HepG2 (cell line): Measurements from ENCODE around the gene TRAPPC12. TPM values are rescaled to one million over a fixed set of nuclear protein-coding genes. Genes with fewer than 3 reads are reported as not detected.

Experiments used
- BRCA1 ChIP-seq: sonication (generic); formaldehyde crosslinking; IDR thresholded peaks from 2 replicates; pipeline ENCODE4 v1.4.0; 2020; ENCODE audit warnings: missing genetic modification reagents
- CBX2 ChIP-seq, 2 experiments: fragments of 200-600 bp in 1 of 2; sonication (generic); formaldehyde crosslinking in 1 of 2; IDR thresholded peaks; 2 replicates each; pipeline versions ENCODE4 v1.7.0 to v1.8.1; 2018 to 2022; ENCODE audit warnings: low read depth in 2 of 2, low read length in 1 of 2, mild to moderate bottlenecking in 1 of 2, missing genetic modification reagents in 1 of 2
- CBX5 ChIP-seq: sonication (generic); formaldehyde crosslinking; IDR thresholded peaks from 2 replicates; pipeline ENCODE4 v1.4.0; 2020; ENCODE audit warnings: missing genetic modification reagents, borderline replicate concordance
- EHMT2 ChIP-seq: fragments of 200-600 bp; sonication (generic); IDR thresholded peaks from 2 replicates; pipeline ENCODE4 v1.7.0; 2017; ENCODE audit warnings: antibody characterized with exemption, low read depth, low read length, borderline replicate concordance
- ERF ChIP-seq: IDR thresholded peaks from 2 replicates; pipeline ENCODE4 v1.6.1; 2018; ENCODE audit warnings: missing biosample characterization, missing genetic modification reagents
- FOSL1 ChIP-seq: sonication (generic); formaldehyde crosslinking; IDR thresholded peaks from 2 replicates; pipeline ENCODE4 v1.9.0; 2021; ENCODE audit warnings: missing genetic modification reagents, borderline replicate concordance
- GFI1 ChIP-seq: sonication (generic); formaldehyde crosslinking; IDR thresholded peaks from 2 replicates; pipeline ENCODE4 v1.5.0; 2020; ENCODE audit warnings: missing genetic modification reagents, mild to moderate bottlenecking, borderline replicate concordance
- HIVEP1 ChIP-seq: sonication (generic); formaldehyde crosslinking; IDR thresholded peaks from 2 replicates; pipeline ENCODE4 v1.4.0; 2020; ENCODE audit warnings: mild to moderate bottlenecking, missing genetic modification reagents
- HNRNPUL1 ChIP-seq: fragments of 200-400 bp; formaldehyde crosslinking; IDR thresholded peaks from 2 replicates; pipeline ENCODE4 v1.6.1; 2017; ENCODE audit warnings: low read depth, mild to moderate bottlenecking, low read length, moderate library complexity
- IRF2 ChIP-seq: IDR thresholded peaks from 2 replicates; pipeline ENCODE4 v1.6.1; 2018; ENCODE audit warnings: missing genetic modification reagents, missing compliant biosample characterization
- KLF6 ChIP-seq: IDR thresholded peaks from 2 replicates; pipeline ENCODE4 v1.8.0; 2016; ENCODE audit warnings: missing biosample characterization, missing genetic modification reagents
- MATR3 ChIP-seq: sonication (generic); formaldehyde crosslinking; IDR thresholded peaks from 2 replicates; pipeline ENCODE4 v1.4.0; 2020; ENCODE audit warnings: missing genetic modification reagents
- NCOA2 ChIP-seq: sonication (generic); formaldehyde crosslinking; IDR thresholded peaks from 2 replicates; pipeline ENCODE4 v1.8.0; 2022; ENCODE audit warnings: inconsistent platforms
- NR2C2 ChIP-seq: sonication (generic); formaldehyde crosslinking; IDR thresholded peaks from 2 replicates; pipeline ENCODE4 v1.4.0; 2020; ENCODE audit warnings: missing genetic modification reagents, mild to moderate bottlenecking, moderate library complexity, borderline replicate concordance
- PHB2 ChIP-seq: fragments of 450-650 bp; IDR thresholded peaks from 2 replicates; pipeline ENCODE4 v1.6.1; 2018; ENCODE audit not compliant: partially characterized antibody
- PITX1 ChIP-seq: sonication (generic); formaldehyde crosslinking; IDR thresholded peaks from 2 replicates; pipeline ENCODE4 v1.5.1; 2020; ENCODE audit warnings: mild to moderate bottlenecking, missing genetic modification reagents
- PLRG1 ChIP-seq: fragments of 450-650 bp; conservative IDR thresholded peaks from 2 replicates; pipeline ENCODE4 v1.6.1; 2016
- POLR2G ChIP-seq: fragments of 200-400 bp; formaldehyde crosslinking; IDR thresholded peaks from 2 replicates; pipeline ENCODE4 v1.6.1; 2018; ENCODE audit warnings: mild to moderate bottlenecking, low read depth, low read length, moderate library complexity
- STAG1 ChIP-seq: sonication (generic); formaldehyde crosslinking; IDR thresholded peaks from 2 replicates; pipeline ENCODE4 v1.4.0; 2020; ENCODE audit warnings: missing genetic modification reagents
- THAP8 ChIP-seq: sonication (generic); formaldehyde crosslinking; IDR thresholded peaks from 2 replicates; pipeline ENCODE4 v1.5.1; 2020; ENCODE audit warnings: missing genetic modification reagents, mild to moderate bottlenecking, borderline replicate concordance
- THYN1 ChIP-seq: sonication (generic); formaldehyde crosslinking; IDR thresholded peaks from 2 replicates; pipeline ENCODE4 v1.8.1; 2023; ENCODE audit warnings: low read depth, mild to moderate bottlenecking, moderate library complexity, missing genetic modification reagents, borderline replicate concordance
- ZFAT ChIP-seq: sonication (generic); formaldehyde crosslinking; conservative IDR thresholded peaks from 2 replicates; pipeline ENCODE4 v1.8.1; 2023; ENCODE audit warnings: missing genetic modification reagents, inconsistent platforms
- ZNF441 ChIP-seq: sonication (generic); formaldehyde crosslinking; IDR thresholded peaks from 2 replicates; pipeline ENCODE4 v1.7.0; 2021; ENCODE audit warnings: missing genetic modification reagents, borderline replicate concordance
- ZNF468 ChIP-seq: sonication (generic); formaldehyde crosslinking; IDR thresholded peaks from 2 replicates; pipeline ENCODE4 v1.8.0; 2022; ENCODE audit warnings: mild to moderate bottlenecking, moderate library complexity, missing genetic modification reagents
- ZNF614 ChIP-seq: IDR thresholded peaks from 2 replicates; pipeline ENCODE4 v1.6.1; 2018; ENCODE audit warnings: missing biosample characterization, missing genetic modification reagents, inconsistent platforms, borderline replicate concordance
- ZNF619 ChIP-seq: sonication (generic); formaldehyde crosslinking; IDR thresholded peaks from 2 replicates; pipeline ENCODE4 v1.4.0; 2020; ENCODE audit warnings: mild to moderate bottlenecking, missing genetic modification reagents
- ZNF792 ChIP-seq: IDR thresholded peaks from 2 replicates; pipeline ENCODE4 v1.6.1; 2016
- ZNF891 ChIP-seq: sonication (generic); formaldehyde crosslinking; IDR thresholded peaks from 2 replicates; pipeline ENCODE4 v1.5.0; 2020; ENCODE audit warnings: mild to moderate bottlenecking, missing genetic modification reagents
- ZSCAN25 ChIP-seq: sonication (generic); formaldehyde crosslinking; IDR thresholded peaks from 2 replicates; pipeline ENCODE4 v1.8.0; 2022; ENCODE audit warnings: mild to moderate bottlenecking, missing genetic modification reagents
- polyA plus RNA-seq, 8 experiments: library from polyadenylated mRNA; depleted of rRNA in 3 of 8; stranded (reverse) in 7 of 8; unstranded in 1 of 8; fragments of >200 nt; fragmentation: Illumina TruSeq in 4 of 8; extraction: Trizol in 4 of 8; gene quantifications; 2 replicates each; pipeline versions ENCODE4 v1.2.1 to v1.2.3, GENCODE V29; 2011 to 2016; ENCODE audit warnings: low read depth in 4 of 8, missing spikeins in 1 of 8, mixed read lengths in 1 of 8; ENCODE audit not compliant: insufficient read depth in 1 of 8
- total RNA-seq, 5 experiments: library from RNA; depleted of rRNA; stranded (reverse); fragments of >200 nt; fragmentation: Illumina TruSeq; extraction: Trizol; gene quantifications; 2 replicates each; pipeline ENCODE4 v1.2.3, GENCODE V29; 2016; ENCODE audit warnings: low read depth in 1 of 5
- TF ChIP-seq, protein P1 (sequence below): sonication (generic); IDR thresholded peaks from 2 replicates; pipeline ENCODE4 v1.6.1; 2016; ENCODE audit warnings: low read depth, borderline replicate concordance
- TF ChIP-seq, protein P2 (sequence below): sonication (generic); formaldehyde crosslinking; IDR thresholded peaks from 2 replicates; pipeline ENCODE4 v1.8.1; 2023; ENCODE audit warnings: mild to moderate bottlenecking, missing genetic modification reagents, borderline replicate concordance

The TRAPPC12 gene
- total and polyA plus RNA-seq, 2 of the 13 experiments (the other 11 are each of a cell fraction or from before 2014, with no cell fraction given) = 46.4 to 97.7 TPM

GRCh38 chr2:3377612-3378432 is 1.7 kb upstream of the TRAPPC12 start, which contains the start of gene EIPR1 (continued):
- TF ChIP-seq ZNF614 (CRISPR knock-in tag) (peak; percentile 78; the same call in 1 of the 2 replicates), ZFAT (CRISPR knock-in tag) (no peak), HIVEP1 (CRISPR knock-in tag) (peak; percentile 65), POLR2G (peak; percentile 93), KLF6 (CRISPR knock-in tag) (peak; percentile 46; the same call in 1 of the 2 replicates), BRCA1 (no peak), PLRG1 (no peak), THYN1 (CRISPR knock-in tag) (0 out of 2 replicates have a peak, but pooled peaks have one; percentile 81), ERF (CRISPR knock-in tag) (peak; percentile 97), NCOA2 (CRISPR knock-in tag) (peak; percentile 57; the same call in 1 of the 2 replicates), HNRNPUL1 (0 out of 2 replicates have a peak, but pooled peaks have one; percentile 48), GFI1 (CRISPR knock-in tag) (peak; percentile 68; the same call in 1 of the 2 replicates), IRF2 (CRISPR knock-in tag) (peak; percentile 97), MATR3 (CRISPR knock-in tag) (no peak), ZSCAN25 (CRISPR knock-in tag) (peak; percentile 77), ZNF891 (peak; percentile 81; the same call in 1 of the 2 replicates), ZNF468 (CRISPR knock-in tag) (no peak), ZNF441 (CRISPR knock-in tag) (peak; percentile 73; the same call in 1 of the 2 replicates), THAP8 (CRISPR knock-in tag) (no peak; the same call in 1 of the 2 replicates), ZNF792 (CRISPR knock-in tag) (peak; percentile 90), EHMT2 (peak; percentile 51), FOSL1 (CRISPR knock-in tag) (no peak), PITX1 (CRISPR knock-in tag) (peak; percentile 91), NR2C2 (peak; percentile 98), PHB2 (no peak), STAG1 (CRISPR knock-in tag) (no peak), CBX2 (IDR thresholded peaks at IDR 0.05; ENCODE audit: low read depth, low read length) (no peak), CBX2 (CRISPR knock-in tag; IDR thresholded peaks at IDR 0.05; ENCODE audit: low read depth) (no peak), CBX5 (CRISPR knock-in tag) (peak; percentile 41; the same call in 1 of the 2 replicates), ZNF619 (CRISPR knock-in tag) (peak; percentile 90; the same call in 1 of the 2 replicates)
- TF ChIP-seq, protein P1, sequence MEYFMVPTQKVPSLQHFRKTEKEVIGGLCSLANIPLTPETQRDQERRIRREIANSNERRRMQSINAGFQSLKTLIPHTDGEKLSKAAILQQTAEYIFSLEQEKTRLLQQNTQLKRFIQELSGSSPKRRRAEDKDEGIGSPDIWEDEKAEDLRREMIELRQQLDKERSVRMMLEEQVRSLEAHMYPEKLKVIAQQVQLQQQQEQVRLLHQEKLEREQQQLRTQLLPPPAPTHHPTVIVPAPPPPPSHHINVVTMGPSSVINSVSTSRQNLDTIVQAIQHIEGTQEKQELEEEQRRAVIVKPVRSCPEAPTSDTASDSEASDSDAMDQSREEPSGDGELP = 0 out of 2 replicates have a peak, but pooled peaks have one; percentile 55
- TF ChIP-seq, protein P2, sequence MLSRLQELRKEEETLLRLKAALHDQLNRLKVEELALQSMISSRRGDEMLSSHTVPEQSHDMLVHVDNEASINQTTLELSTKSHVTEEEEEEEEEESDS (CRISPR knock-in tag) = peak; percentile 71; the same call in 1 of the 2 replicates
